ENCODE measurements around the gene KIF7. TPM values are rescaled to one million over a fixed set of nuclear protein-coding genes. Genes with fewer than 3 reads are reported as not detected.

Gene KIF7
- polyA plus RNA-seq, 3 donors, result not detected

- peak overlapping the region in 3 of 7 donors; percentile 36 to 38 (median 37) for H3K27ac Mint-ChIP-seq
- H4K20me1 ChIP-seq (ENCODE audit: insufficient read depth, low read length), result no peaks in the 10 kb centered on the region
Observed at GRCh38 chr15:89628806-89629715, 26.2 kb downstream of the KIF7 start.

GRCh38 chr15:89628301-89628700 lies 27.0 kb downstream of the KIF7 start:
- Histone ChIP-seq H2AFZ (ENCODE audit: insufficient read depth, low read depth, low read length, poor library complexity, severe bottlenecking) (no peak overlapping the region), H3K4me2 (replicated peaks; ENCODE audit: extremely low read depth, low read length, poor library complexity, severe bottlenecking) (no peak overlapping the region), H3K36me3 (replicated peaks in 1 of 2; ENCODE audit: control insufficient read depth in 1 of 2, insufficient read depth in 2 of 2, low read length in 2 of 2) (peaks cover 76 to 82% of the 10 kb centered on the region in 2 donors), H3K9ac (ENCODE audit: insufficient read depth, low read length, poor library complexity, severe bottlenecking) (no peak overlapping the region), H3K27me3 (ENCODE audit: control insufficient read depth in 2 of 2, insufficient read depth in 2 of 2, low read length in 2 of 2) (no peaks in the 10 kb centered on the region), H3K27ac (ENCODE audit: low read depth in 1 of 2, low read length in 2 of 2) (no peak overlapping the region), H3K4me3 (replicated peaks in 1 of 3; ENCODE audit: low read depth in 2 of 3, low read length in 3 of 3) (no peak overlapping the region), H4K20me1 (ENCODE audit: insufficient read depth, low read length) (no peaks in the 10 kb centered on the region), H3K4me1 (ENCODE audit: control insufficient read depth in 1 of 2, insufficient read depth in 2 of 2, low read length in 2 of 2) (no peaks in the 10 kb centered on the region), H3K9me3 (replicated peaks in 1 of 2; ENCODE audit: control insufficient read depth in 1 of 2, insufficient read depth in 1 of 2, low read length in 2 of 2) (peaks cover 3 to 43% of the 10 kb centered on the region in 2 donors), H3K79me2 (ENCODE audit: insufficient read depth, low read length) (no peaks in the 10 kb centered on the region)
- Mint-ChIP-seq H3K27me3 (ENCODE audit: low read depth in 3 of 3) (peaks cover 0 to 4% (median 1%) of the 10 kb centered on the region in 3 donors), H3K4me3 (no peak overlapping the region), H3K36me3 (peaks cover 74 to 86% of the 10 kb centered on the region in 2 donors), H3K27ac (no peak overlapping the region), H3K4me1 (no peaks in the 10 kb centered on the region), H3K9me3 (peaks cover 21 to 31% (median 26%) of the 10 kb centered on the region in 7 donors)
- DNase-seq, result no peak
- no peak for TF ChIP-seq CTCF (IDR thresholded peaks at IDR 0.05)
- 96% methylated on average over 21 of the region's 21 CpGs for WGBS (ENCODE audit: insufficient coverage)
- intact Hi-C loops (cut with micrococcal nuclease), result no loop called here

More at GRCh38 chr15:89628806-89629715, 26.2 kb downstream of the KIF7 start:
- Mint-ChIP-seq H3K4me1 (no peaks in the 10 kb centered on the region), H3K4me3 (no peak overlapping the region), H3K27me3 (ENCODE audit: low read depth in 3 of 3) (peaks cover 1% of the 10 kb centered on the region in 3 donors), H3K9me3 (peaks cover 28 to 38% (median 33%) of the 10 kb centered on the region in 7 donors), H3K36me3 (peaks cover 66 to 79% of the 10 kb centered on the region in 2 donors)
- no peak overlapping the region for H3K27ac ChIP-seq (ENCODE audit: low read depth in 1 of 2, low read length in 2 of 2)
- no peak overlapping the region for H2AFZ ChIP-seq (ENCODE audit: insufficient read depth, low read depth, low read length, poor library complexity, severe bottlenecking)
- no peak overlapping the region for H3K4me2 ChIP-seq (replicated peaks; ENCODE audit: extremely low read depth, low read length, poor library complexity, severe bottlenecking)
- no peaks in the 10 kb centered on the region for H3K79me2 ChIP-seq (ENCODE audit: insufficient read depth, low read length)
- peaks cover 69 to 74% of the 10 kb centered on the region in 2 donors for H3K36me3 ChIP-seq (replicated peaks in 1 of 2; ENCODE audit: control insufficient read depth in 1 of 2, insufficient read depth in 2 of 2, low read length in 2 of 2)
- H3K9me3 ChIP-seq (replicated peaks in 1 of 2; ENCODE audit: control insufficient read depth in 1 of 2, insufficient read depth in 1 of 2, low read length in 2 of 2), result peaks cover 9 to 50% of the 10 kb centered on the region in 2 donors
- no peaks in the 10 kb centered on the region for H3K4me1 ChIP-seq (ENCODE audit: control insufficient read depth in 1 of 2, insufficient read depth in 2 of 2, low read length in 2 of 2)
- H3K4me3 ChIP-seq (replicated peaks in 1 of 3; ENCODE audit: low read depth in 2 of 3, low read length in 3 of 3), result no peak overlapping the region
- H3K9ac ChIP-seq (ENCODE audit: insufficient read depth, low read length, poor library complexity, severe bottlenecking), result no peak overlapping the region
- H3K27me3 ChIP-seq (ENCODE audit: control insufficient read depth in 2 of 2, insufficient read depth in 2 of 2, low read length in 2 of 2), result no peaks in the 10 kb centered on the region
- intact Hi-C loops (cut with micrococcal nuclease), result no loop called here
- TF ChIP-seq CTCF (IDR thresholded peaks at IDR 0.05), result no peak
- DNase-seq, result no peak
- WGBS (ENCODE audit: insufficient coverage), result 71% methylated on average over 17 of the region's 30 CpGs
